ENCODE results near the gene ZDHHC14.

DNA sequence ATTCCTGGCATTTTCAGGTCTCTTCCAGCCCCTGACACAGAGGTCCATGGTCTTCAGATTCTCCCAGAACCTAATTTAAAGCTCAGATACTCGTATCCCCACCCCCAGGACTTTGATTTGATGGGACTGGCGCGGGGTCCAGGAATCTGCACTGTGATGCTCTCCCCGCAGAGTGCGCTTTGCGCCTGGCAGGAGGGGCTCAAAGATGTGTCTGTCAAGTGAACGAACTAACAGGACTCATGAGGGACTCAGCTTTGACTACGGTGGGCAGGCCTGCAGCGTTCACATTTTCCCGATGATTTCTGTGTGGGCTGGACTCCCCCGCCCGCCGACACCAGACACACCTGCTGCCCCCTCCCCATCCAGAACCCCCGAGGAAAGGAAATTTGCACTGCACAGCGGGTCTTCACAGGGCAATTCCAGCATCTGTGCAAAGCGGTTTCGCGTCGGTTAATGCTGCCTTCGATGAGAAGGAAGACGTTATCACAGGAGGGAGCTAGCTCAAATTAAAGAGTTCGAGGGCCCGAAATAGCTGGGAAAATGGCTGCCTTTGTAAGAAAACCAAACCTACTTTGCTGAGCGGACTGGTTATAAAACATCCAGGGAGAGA is 90.2 kb downstream of the ZDHHC14 start:
- TF ChIP-seq CTCF (IDR thresholded peaks at IDR 0.05): no peak
- TF ChIP-seq ZFX (IDR thresholded peaks at IDR 0.05; ENCODE audit: borderline replicate concordance): no peak

All from 22Rv1 (cell line).